SK-N-SH (cell line): ENCODE data around the gene KBTBD8. TPM values are rescaled to one million over a fixed set of nuclear protein-coding genes. Genes with fewer than 3 reads are reported as not detected.

Experiments
- CTCF ChIA-PET: fragments of 300-600, 350-600 bp; formaldehyde crosslinking; extraction: SDS; loops from one replicate; lab custom pipeline; 2021; lab: Yijun Ruan, JAX
- POLR2A ChIA-PET: fragments of 350-600 bp; sonication (Branson Sonifier 250); formaldehyde crosslinking; extraction: SDS; loops from one replicate; lab custom pipeline; 2020; ENCODE audit warnings: antibody characterized with exemption, inconsistent platforms; lab: Yijun Ruan, JAX
- DNase-seq: peaks from one replicate; pipeline ENCODE4 v3.0.0; 2012
- H2AFZ ChIP-seq: fragments of 200-600 bp; sonication (generic); 2 replicates; pipeline ENCODE4 v1.8.1; 2016; ENCODE audit warnings: antibody characterized with exemption, mild to moderate bottlenecking, low read depth
- H3F3A ChIP-seq: fragments of 200-600 bp; sonication (generic); replicated peaks from 2 replicates; pipeline ENCODE3; 2016; ENCODE audit warnings: antibody characterized with exemption, mild to moderate bottlenecking; ENCODE audit not compliant: insufficient read depth
- H3K27ac ChIP-seq, 2 experiments: fragments of 200-500 bp in 1 of 2; fragments of 200-600 bp in 1 of 2; sonication (Bioruptor generic) in 1 of 2; sonication (generic), shearing (Covaris generic) in 1 of 2; 2 replicates each; pipeline versions ENCODE4 v1.5.1 to v1.6.1; 2014 to 2016; ENCODE audit warnings: low read depth in 2 of 2, inconsistent platforms in 1 of 2, low read length in 1 of 2, mild to moderate bottlenecking in 1 of 2, mixed read lengths in 1 of 2
- H3K27me3 ChIP-seq: fragments of 200-600 bp; sonication (generic), shearing (Covaris generic); 2 replicates; pipeline ENCODE4 v1.6.1; 2016; ENCODE audit warnings: mixed run types; ENCODE audit not compliant: insufficient read depth
- H3K36me3 ChIP-seq, 2 experiments: fragments of 200-500 bp in 1 of 2; fragments of 200-600 bp in 1 of 2; sonication (Bioruptor generic) in 1 of 2; sonication (generic) in 1 of 2; replicated peaks in 1 of 2; 2 replicates each; pipeline versions ENCODE3 to v1.5.1; 2014 to 2016; ENCODE audit warnings: low read length in 1 of 2, mild to moderate bottlenecking in 1 of 2; ENCODE audit not compliant: insufficient read depth in 2 of 2, control insufficient read depth in 1 of 2
- H3K4me1 ChIP-seq, 2 experiments: fragments of 200-500 bp in 1 of 2; fragments of 200-600 bp in 1 of 2; sonication (Bioruptor generic) in 1 of 2; sonication (generic), shearing (Covaris generic) in 1 of 2; 2 replicates each; pipeline versions ENCODE4 v1.5.1 to v1.6.1; 2014 to 2016; ENCODE audit warnings: low read depth in 1 of 2, low read length in 1 of 2, mixed run types in 1 of 2; ENCODE audit not compliant: insufficient read depth in 2 of 2, control insufficient read depth in 1 of 2
- H3K4me2 ChIP-seq: fragments of 200-600 bp; sonication (generic), shearing (Covaris generic); 2 replicates; pipeline ENCODE4 v1.6.1; 2017; ENCODE audit warnings: mixed run types
- H3K4me3 ChIP-seq, 2 experiments: fragments of 200-500 bp in 1 of 2; fragments of 200-600 bp in 1 of 2; sonication (Bioruptor generic) in 1 of 2; sonication (generic), shearing (Covaris generic) in 1 of 2; 2 replicates each; pipeline versions ENCODE4 v1.5.1 to v1.8.1; 2014 to 2016; ENCODE audit warnings: low read depth in 2 of 2, inconsistent platforms in 1 of 2, low read length in 1 of 2, mild to moderate bottlenecking in 1 of 2, mixed read lengths in 1 of 2, moderate library complexity in 1 of 2
- H3K79me2 ChIP-seq: fragments of 200-600 bp; sonication (generic); 2 replicates; pipeline ENCODE4 v1.8.1; 2017; ENCODE audit warnings: mild to moderate bottlenecking; ENCODE audit not compliant: insufficient read depth
- H3K9ac ChIP-seq: fragments of 200-600 bp; sonication (generic); 2 replicates; pipeline ENCODE4 v1.6.1; 2017; ENCODE audit warnings: mixed run types
- H3K9me2 ChIP-seq: fragments of 200-600 bp; sonication (generic); 2 replicates; pipeline ENCODE4 v1.6.1; 2017; ENCODE audit warnings: mixed run types
- H3K9me3 ChIP-seq: fragments of 200-600 bp; sonication (generic); 2 replicates; pipeline ENCODE4 v1.6.1; 2017; ENCODE audit warnings: mixed run types, mild to moderate bottlenecking, moderate library complexity
- H4K20me1 ChIP-seq: fragments of 200-600 bp; sonication (generic); 2 replicates; pipeline ENCODE4 v1.6.1; 2017; ENCODE audit warnings: mild to moderate bottlenecking, mixed run types; ENCODE audit not compliant: insufficient read depth
- CHD2 ChIP-seq: fragments of 150-350 bp; IDR thresholded peaks from 2 replicates; pipeline ENCODE4 v1.6.1; 2018; ENCODE audit warnings: low read length; ENCODE audit not compliant: partially characterized antibody
- ELF1 ChIP-seq: IDR thresholded peaks from 2 replicates; pipeline ENCODE4 v1.4.0; 2012
- EP300 ChIP-seq, 2 experiments: IDR thresholded peaks; 2 replicates each; pipeline versions ENCODE4 v1.4.0 to v1.6.1; 2012; ENCODE audit warnings: borderline replicate concordance in 1 of 2, low read depth in 1 of 2, low read length in 1 of 2
- EZH2phosphoT487 ChIP-seq: fragments of 200-600 bp; sonication (generic); IDR thresholded peaks from 2 replicates; pipeline ENCODE4 v1.6.1; 2017; ENCODE audit warnings: low read depth, mixed run types, mild to moderate bottlenecking, antibody characterized with exemption, moderate library complexity, borderline replicate concordance
- FOSL2 ChIP-seq: IDR thresholded peaks from 2 replicates; pipeline ENCODE4 v1.4.0; 2012; ENCODE audit warnings: low read depth, mild to moderate bottlenecking, moderate library complexity, borderline replicate concordance
- FOXJ3 ChIP-seq: sonication (generic); formaldehyde crosslinking; IDR thresholded peaks from 2 replicates; pipeline ENCODE4 v1.5.1; 2020; ENCODE audit warnings: mild to moderate bottlenecking, missing genetic modification reagents
- FOXM1 ChIP-seq: IDR thresholded peaks from 2 replicates; pipeline ENCODE4 v1.4.0; 2012; ENCODE audit warnings: low read depth, mild to moderate bottlenecking
- MXI1 ChIP-seq: IDR thresholded peaks from 2 replicates; pipeline ENCODE4 v1.6.1; 2012; ENCODE audit warnings: mild to moderate bottlenecking, low read depth, low read length, improper control_type of control experiment
- NFIC ChIP-seq: IDR thresholded peaks from 2 replicates; pipeline ENCODE4 v1.4.0; 2012; ENCODE audit warnings: borderline replicate concordance
- NRF1 ChIP-seq: IDR thresholded peaks from 2 replicates; pipeline ENCODE4 v1.6.1; 2012; ENCODE audit warnings: low read depth, mild to moderate bottlenecking, low read length
- POLR2AphosphoS5 ChIP-seq: IDR thresholded peaks from 2 replicates; pipeline ENCODE4 v1.6.1; 2012; ENCODE audit warnings: low read depth, low read length
- RFX5 ChIP-seq: IDR thresholded peaks from 2 replicates; pipeline ENCODE4 v1.6.1; 2012; ENCODE audit warnings: mild to moderate bottlenecking, improper control_type of control experiment, low read length
- SIN3A ChIP-seq: IDR thresholded peaks from 2 replicates; pipeline ENCODE4 v1.6.1; 2012; ENCODE audit warnings: low read depth, mild to moderate bottlenecking, low read length, moderate library complexity, borderline replicate concordance
- TCF12 ChIP-seq: IDR thresholded peaks from 2 replicates; pipeline ENCODE4 v1.4.0; 2012
- WGBS: methylation state at CpG from one replicate; pipeline ENCODE4 v1.1.6; 2017; ENCODE audit warnings: low lambda C conversion rate; 5-methylcytosine and 5-hydroxymethylcytosine counted together
- polyA plus RNA-seq, 3 experiments: library from polyadenylated mRNA; depleted of rRNA; stranded (reverse); fragments of >200 nt; gene quantifications; 2 replicates each; pipeline ENCODE4 v1.2.3, GENCODE V29; 2012
- TF ChIP-seq, protein P1 (sequence below): IDR thresholded peaks from 2 replicates; pipeline ENCODE4 v1.4.0; 2012; ENCODE audit warnings: low read depth, borderline replicate concordance
- TF ChIP-seq, protein P2 (sequence below): fragments of 200-600 bp; sonication (generic); IDR thresholded peaks from 2 replicates; pipeline ENCODE4 v1.6.1; 2017; ENCODE audit warnings: antibody characterized with exemption, mild to moderate bottlenecking, moderate library complexity
- TF ChIP-seq, protein P3 (sequence below): fragments of 150-350 bp; IDR thresholded peaks from 2 replicates; pipeline ENCODE4 v1.6.1; 2017; ENCODE audit warnings: antibody characterized with exemption, low read length, low read depth, borderline replicate concordance
- TF ChIP-seq, protein P4 (sequence below): IDR thresholded peaks from 2 replicates; pipeline ENCODE4 v1.4.0; 2012; ENCODE audit warnings: low read depth, borderline replicate concordance
- TF ChIP-seq, protein P5 (sequence below): IDR thresholded peaks from 2 replicates; pipeline ENCODE4 v1.4.0; 2012; ENCODE audit warnings: low read depth
- TF ChIP-seq, protein P6 (sequence below): fragments of 150-350 bp; IDR thresholded peaks from 2 replicates; pipeline ENCODE4 v1.6.1; 2016; ENCODE audit warnings: mild to moderate bottlenecking, low read depth, low read length

KBTBD8 gene
- polyA plus RNA-seq, 1 of the 3 experiments (the other 2 are of a cell fraction) = 0.36 TPM

DNA sequence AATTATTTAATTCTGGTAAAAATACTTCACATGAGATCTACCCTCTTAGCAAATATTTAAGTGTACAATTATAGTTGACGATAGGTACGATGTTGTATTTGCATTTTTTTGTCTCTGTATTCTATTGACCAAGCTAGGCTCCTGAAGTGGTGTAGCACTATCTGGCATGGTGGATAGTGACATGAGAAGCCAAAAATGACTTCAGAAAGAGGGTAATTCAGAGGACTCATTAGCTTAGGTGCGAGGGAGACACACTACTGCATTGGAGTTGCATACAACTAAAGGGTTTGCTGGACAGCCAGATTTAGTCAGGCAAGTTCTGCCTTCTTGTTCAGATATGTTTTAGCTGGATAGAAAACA, 50.6 kb downstream of the KBTBD8 start:
- no peaks in the 10 kb centered on the region for H3F3A ChIP-seq
- H3K9me3 ChIP-seq = no peaks in the 10 kb centered on the region; the same call in 1 of the 2 replicates
- no peak overlapping the region for H3K9ac ChIP-seq
- no peak for DNase-seq
- no peaks in the 10 kb centered on the region for H3K36me3 ChIP-seq
- H3K9me2 ChIP-seq = no peaks in the 10 kb centered on the region
- no peak overlapping the region for H2AFZ ChIP-seq
- CTCF ChIA-PET = interaction anchor here (1.6 kb wide), 1 partner anchor 110 kb away, joined by 3 read pairs; no protein-coding TSS in a partner anchor
- H3K4me3 ChIP-seq = no peak overlapping the region
- no peaks in the 10 kb centered on the region for H3K27me3 ChIP-seq
- WGBS = 66% methylated on average over 3 of the region's 3 CpGs
- no peak overlapping the region for H3K4me2 ChIP-seq
- H3K79me2 ChIP-seq = no peaks in the 10 kb centered on the region
- no peak overlapping the region for H3K27ac ChIP-seq
- TF ChIP-seq ELF1 (no peak), RFX5 (no peak), FOXM1 (no peak), MXI1 (no peak), EP300 (IDR thresholded peaks at IDR 0.05; ENCODE audit: borderline replicate concordance in 1 of 2, low read depth in 1 of 2, low read length in 1 of 2) (no peak), FOSL2 (no peak), CHD2 (no peak), SIN3A (no peak), EZH2phosphoT487 (no peak), TCF12 (no peak), POLR2AphosphoS5 (no peak), FOXJ3 (CRISPR knock-in tag) (no peak), NFIC (no peak), NRF1 (no peak)
- TF ChIP-seq, protein P1, sequence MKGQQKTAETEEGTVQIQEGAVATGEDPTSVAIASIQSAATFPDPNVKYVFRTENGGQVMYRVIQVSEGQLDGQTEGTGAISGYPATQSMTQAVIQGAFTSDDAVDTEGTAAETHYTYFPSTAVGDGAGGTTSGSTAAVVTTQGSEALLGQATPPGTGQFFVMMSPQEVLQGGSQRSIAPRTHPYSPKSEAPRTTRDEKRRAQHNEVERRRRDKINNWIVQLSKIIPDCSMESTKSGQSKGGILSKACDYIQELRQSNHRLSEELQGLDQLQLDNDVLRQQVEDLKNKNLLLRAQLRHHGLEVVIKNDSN = no peak
- TF ChIP-seq, protein P2, sequence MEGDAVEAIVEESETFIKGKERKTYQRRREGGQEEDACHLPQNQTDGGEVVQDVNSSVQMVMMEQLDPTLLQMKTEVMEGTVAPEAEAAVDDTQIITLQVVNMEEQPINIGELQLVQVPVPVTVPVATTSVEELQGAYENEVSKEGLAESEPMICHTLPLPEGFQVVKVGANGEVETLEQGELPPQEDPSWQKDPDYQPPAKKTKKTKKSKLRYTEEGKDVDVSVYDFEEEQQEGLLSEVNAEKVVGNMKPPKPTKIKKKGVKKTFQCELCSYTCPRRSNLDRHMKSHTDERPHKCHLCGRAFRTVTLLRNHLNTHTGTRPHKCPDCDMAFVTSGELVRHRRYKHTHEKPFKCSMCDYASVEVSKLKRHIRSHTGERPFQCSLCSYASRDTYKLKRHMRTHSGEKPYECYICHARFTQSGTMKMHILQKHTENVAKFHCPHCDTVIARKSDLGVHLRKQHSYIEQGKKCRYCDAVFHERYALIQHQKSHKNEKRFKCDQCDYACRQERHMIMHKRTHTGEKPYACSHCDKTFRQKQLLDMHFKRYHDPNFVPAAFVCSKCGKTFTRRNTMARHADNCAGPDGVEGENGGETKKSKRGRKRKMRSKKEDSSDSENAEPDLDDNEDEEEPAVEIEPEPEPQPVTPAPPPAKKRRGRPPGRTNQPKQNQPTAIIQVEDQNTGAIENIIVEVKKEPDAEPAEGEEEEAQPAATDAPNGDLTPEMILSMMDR = no peak
- TF ChIP-seq, protein P3, sequence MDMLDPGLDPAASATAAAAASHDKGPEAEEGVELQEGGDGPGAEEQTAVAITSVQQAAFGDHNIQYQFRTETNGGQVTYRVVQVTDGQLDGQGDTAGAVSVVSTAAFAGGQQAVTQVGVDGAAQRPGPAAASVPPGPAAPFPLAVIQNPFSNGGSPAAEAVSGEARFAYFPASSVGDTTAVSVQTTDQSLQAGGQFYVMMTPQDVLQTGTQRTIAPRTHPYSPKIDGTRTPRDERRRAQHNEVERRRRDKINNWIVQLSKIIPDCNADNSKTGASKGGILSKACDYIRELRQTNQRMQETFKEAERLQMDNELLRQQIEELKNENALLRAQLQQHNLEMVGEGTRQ = no peak
- TF ChIP-seq, protein P4, sequence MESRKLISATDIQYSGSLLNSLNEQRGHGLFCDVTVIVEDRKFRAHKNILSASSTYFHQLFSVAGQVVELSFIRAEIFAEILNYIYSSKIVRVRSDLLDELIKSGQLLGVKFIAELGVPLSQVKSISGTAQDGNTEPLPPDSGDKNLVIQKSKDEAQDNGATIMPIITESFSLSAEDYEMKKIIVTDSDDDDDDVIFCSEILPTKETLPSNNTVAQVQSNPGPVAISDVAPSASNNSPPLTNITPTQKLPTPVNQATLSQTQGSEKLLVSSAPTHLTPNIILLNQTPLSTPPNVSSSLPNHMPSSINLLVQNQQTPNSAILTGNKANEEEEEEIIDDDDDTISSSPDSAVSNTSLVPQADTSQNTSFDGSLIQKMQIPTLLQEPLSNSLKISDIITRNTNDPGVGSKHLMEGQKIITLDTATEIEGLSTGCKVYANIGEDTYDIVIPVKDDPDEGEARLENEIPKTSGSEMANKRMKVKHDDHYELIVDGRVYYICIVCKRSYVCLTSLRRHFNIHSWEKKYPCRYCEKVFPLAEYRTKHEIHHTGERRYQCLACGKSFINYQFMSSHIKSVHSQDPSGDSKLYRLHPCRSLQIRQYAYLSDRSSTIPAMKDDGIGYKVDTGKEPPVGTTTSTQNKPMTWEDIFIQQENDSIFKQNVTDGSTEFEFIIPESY = no peak
- TF ChIP-seq, protein P5, sequence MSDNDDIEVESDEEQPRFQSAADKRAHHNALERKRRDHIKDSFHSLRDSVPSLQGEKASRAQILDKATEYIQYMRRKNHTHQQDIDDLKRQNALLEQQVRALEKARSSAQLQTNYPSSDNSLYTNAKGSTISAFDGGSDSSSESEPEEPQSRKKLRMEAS = no peak
- TF ChIP-seq, protein P6, sequence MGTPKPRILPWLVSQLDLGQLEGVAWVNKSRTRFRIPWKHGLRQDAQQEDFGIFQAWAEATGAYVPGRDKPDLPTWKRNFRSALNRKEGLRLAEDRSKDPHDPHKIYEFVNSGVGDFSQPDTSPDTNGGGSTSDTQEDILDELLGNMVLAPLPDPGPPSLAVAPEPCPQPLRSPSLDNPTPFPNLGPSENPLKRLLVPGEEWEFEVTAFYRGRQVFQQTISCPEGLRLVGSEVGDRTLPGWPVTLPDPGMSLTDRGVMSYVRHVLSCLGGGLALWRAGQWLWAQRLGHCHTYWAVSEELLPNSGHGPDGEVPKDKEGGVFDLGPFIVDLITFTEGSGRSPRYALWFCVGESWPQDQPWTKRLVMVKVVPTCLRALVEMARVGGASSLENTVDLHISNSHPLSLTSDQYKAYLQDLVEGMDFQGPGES = no peak
- TF ChIP-seq, all 33 proteins: peak for 0
- no peaks in the 10 kb centered on the region for H4K20me1 ChIP-seq
- POLR2A ChIA-PET = no interaction called here
- no peaks in the 10 kb centered on the region; a peak in 1 of 4 replicates for H3K4me1 ChIP-seq
